Esophagus muscularis mucosa (tissue), 4 donors: Measurements from ENCODE around the gene FRRS1. TPM values are rescaled to one million over a fixed set of nuclear protein-coding genes. Genes with fewer than 3 reads are reported as not detected.

Source experiments
- DNase-seq: peaks from one replicate; pipeline ENCODE4 v3.0.0-alpha.2; 2017; ENCODE audit errors: extremely low spot score
- H3K27ac ChIP-seq, 4 donors: fragments of 200-600 bp; sonication (generic); replicated peaks in 1 of 4; 1 replicate in 3 of 4; 2 replicates in 1 of 4; pipeline ENCODE4 v1.5.1; 2016 to 2019; ENCODE audit warnings: mild to moderate bottlenecking in 1 of 4
- H3K27me3 ChIP-seq, 4 donors: fragments of 200-600 bp; sonication (generic); one replicate each; pipeline versions ENCODE4 v1.5.1 to v1.6.0; 2016 to 2019
- H3K36me3 ChIP-seq, 4 donors: fragments of 200-600 bp; sonication (generic); one replicate each; pipeline ENCODE4 v1.5.1; 2016 to 2019
- H3K4me1 ChIP-seq, 4 donors: fragments of 200-600 bp; sonication (generic); one replicate each; pipeline ENCODE4 v1.5.1; 2016 to 2019
- H3K4me3 ChIP-seq, 4 donors: fragments of 200-600 bp; sonication (generic); 1 replicate in 2 of 4; 2 replicates in 2 of 4; pipeline ENCODE4 v1.5.1; 2016 to 2019; ENCODE audit warnings: mild to moderate bottlenecking in 4 of 4, moderate library complexity in 1 of 4
- H3K9me3 ChIP-seq, 4 donors: fragments of 200-600 bp; sonication (generic); 1 replicate in 3 of 4; 2 replicates in 1 of 4; pipeline ENCODE4 v1.5.1; 2016 to 2019
- CTCF ChIP-seq, 3 experiments: fragments of 200-600 bp in 2 of 3; fragments of 450-650 bp in 1 of 3; sonication (generic) in 2 of 3; IDR thresholded peaks; one replicate each; pipeline ENCODE4 v1.5.1; 2017 to 2019; ENCODE audit warnings: antibody characterized with exemption in 3 of 3, mild to moderate bottlenecking in 2 of 3, moderate library complexity in 1 of 3
- EP300 ChIP-seq: sonication (generic); formaldehyde crosslinking; IDR thresholded peaks from one replicate; pipeline ENCODE4 v1.6.1; 2017; ENCODE audit warnings: antibody characterized with exemption
- POLR2A ChIP-seq: fragments of 450-650 bp; IDR thresholded peaks from one replicate; pipeline ENCODE4 v1.6.1; 2017; ENCODE audit warnings: antibody characterized with exemption, moderate library complexity, mild to moderate bottlenecking, low read depth
- POLR2AphosphoS5 ChIP-seq, 2 donors: sonication (generic); formaldehyde crosslinking; IDR thresholded peaks; one replicate each; pipeline ENCODE4 v1.6.1; 2017; ENCODE audit warnings: antibody characterized with exemption in 2 of 2
- WGBS: methylation state at CpG from one replicate; pipeline ENCODE4 v1.1.5; 2018; 5-methylcytosine and 5-hydroxymethylcytosine counted together
- intact Hi-C: fragments of 100-400 bp; cut with DNase I; formaldehyde crosslinking; loops from one replicate; pipeline ENCODE4 v1.15.1; 2023
- total RNA-seq, 4 donors: library from RNA; depleted of rRNA; stranded (reverse); fragments of >200 nt; gene quantifications; one replicate each; pipeline versions ENCODE4 v1.1.0 to v1.2.1, GENCODE V29; 2016

FRRS1 gene
- total RNA-seq, 4 donors from 2014 or later = 3.0 to 5.0 (median 3.2) TPM

DNA sequence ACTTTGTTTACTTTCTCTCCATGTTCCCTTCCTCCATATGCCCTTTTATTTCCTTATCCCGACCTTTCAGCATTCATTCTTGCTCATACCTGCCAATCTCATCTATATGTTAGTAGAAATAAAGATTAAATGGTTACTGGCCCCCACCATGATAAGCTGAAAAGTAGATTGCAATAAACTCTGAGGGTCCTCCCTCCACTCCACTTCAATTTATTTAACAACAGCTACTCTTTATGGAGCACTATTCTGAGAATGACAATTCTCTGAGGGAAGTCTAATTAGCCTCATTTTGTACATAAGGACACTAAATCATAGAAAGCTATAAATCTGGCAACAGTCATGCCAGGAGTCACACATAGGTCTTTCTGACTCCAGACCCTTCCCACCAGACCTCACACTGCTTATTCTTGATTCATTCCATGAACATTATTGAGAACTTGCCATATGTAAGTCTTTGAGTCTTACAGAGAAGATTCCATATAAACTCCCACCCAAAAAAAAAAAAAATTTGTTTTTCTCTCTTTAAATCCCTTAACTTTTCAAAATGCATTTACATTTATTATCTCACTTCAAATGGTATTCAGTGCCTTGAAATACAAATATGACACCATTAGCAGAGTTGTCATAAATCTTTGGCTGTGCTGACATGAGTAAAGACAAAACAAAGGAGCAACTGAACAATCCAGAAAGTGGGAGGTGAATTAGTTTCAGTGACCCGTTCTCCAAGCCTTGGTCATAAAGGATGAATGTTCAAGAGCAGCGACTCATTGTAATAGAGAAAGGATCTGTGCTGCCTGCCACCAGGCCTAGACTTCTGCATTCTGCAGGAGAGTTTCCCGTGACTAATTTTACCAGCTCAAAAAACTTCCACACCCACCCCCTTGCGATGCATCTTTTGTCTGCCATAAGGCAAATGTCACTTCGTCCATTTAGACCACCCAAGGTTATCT, 92.0 kb downstream of the FRRS1 start:
- 82% methylated on average over 6 of the region's 6 CpGs for WGBS
- peaks cover 38 to 77% (median 41%) of the 10 kb centered on the region in 4 donors for H3K4me1 ChIP-seq
- no peaks in the 10 kb centered on the region for H3K9me3 ChIP-seq
- H3K27me3 ChIP-seq = no peaks in the 10 kb centered on the region
- no peak overlapping the region for H3K4me3 ChIP-seq
- peaks cover 0 to 94% (median 10%) of the 10 kb centered on the region in 4 donors for H3K36me3 ChIP-seq
- peak overlapping the region in 1 of 4 donors; percentile 1 for H3K27ac ChIP-seq
- no peak for DNase-seq
- intact Hi-C loops = no loop called here
- TF ChIP-seq CTCF (IDR thresholded peaks at IDR 0.05) = no peak

DNA sequence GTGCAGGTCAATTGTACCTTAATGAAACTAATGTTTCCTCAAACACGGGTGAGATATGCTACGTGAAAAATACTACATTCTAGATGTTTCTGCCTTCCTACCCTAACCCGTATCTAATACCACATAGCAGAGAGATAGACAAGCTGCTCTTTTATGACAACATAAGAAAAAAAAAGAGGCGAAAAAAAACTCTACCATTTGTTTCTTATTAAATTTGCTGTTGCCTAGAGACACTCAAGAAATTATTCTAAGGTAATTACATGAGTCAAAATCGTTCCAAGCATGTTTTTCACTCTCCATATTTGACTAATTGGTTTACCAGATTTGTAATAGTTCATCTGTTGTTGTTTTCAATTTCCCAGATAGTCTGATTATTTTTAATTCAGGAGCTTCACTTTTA, 93.1 kb downstream of the FRRS1 start:
- no peak for TF ChIP-seq POLR2AphosphoS5 (IDR thresholded peaks at IDR 0.05)
- no peak for TF ChIP-seq CTCF (IDR thresholded peaks at IDR 0.05)
- H3K4me1 ChIP-seq = peaks cover 38 to 68% (median 41%) of the 10 kb centered on the region in 4 donors
- H3K27me3 ChIP-seq = no peaks in the 10 kb centered on the region
- H3K36me3 ChIP-seq = peaks cover 0 to 92% (median 11%) of the 10 kb centered on the region in 4 donors
- intact Hi-C loops = no loop called here
- DNase-seq = no peak
- no peaks in the 10 kb centered on the region for H3K9me3 ChIP-seq
- H3K27ac ChIP-seq = peak overlapping the region in 1 of 4 donors; percentile 1
- H3K4me3 ChIP-seq = no peak overlapping the region
- WGBS = 81% methylated on average over 4 of the region's 5 CpGs

GRCh38 chr1:99672530-99673213, 93.8 kb downstream of the FRRS1 start:
- H3K9me3 ChIP-seq = no peaks in the 10 kb centered on the region
- H3K27me3 ChIP-seq = no peaks in the 10 kb centered on the region
- H3K27ac ChIP-seq = peak overlapping the region in 3 of 4 donors; percentile 4 to 42 (median 23)
- no peak overlapping the region for H3K4me3 ChIP-seq
- WGBS = 41% methylated on average over 6 of the region's 6 CpGs
- peaks cover 38 to 67% (median 41%) of the 10 kb centered on the region in 4 donors for H3K4me1 ChIP-seq
- DNase-seq = no peak
- TF ChIP-seq POLR2AphosphoS5 (IDR thresholded peaks at IDR 0.05) = peak in 1 of 2 donors; percentile 27
- no peak for TF ChIP-seq EP300
- intact Hi-C loops = no loop called here
- H3K36me3 ChIP-seq = peaks cover 0 to 92% (median 12%) of the 10 kb centered on the region in 4 donors

DNA sequence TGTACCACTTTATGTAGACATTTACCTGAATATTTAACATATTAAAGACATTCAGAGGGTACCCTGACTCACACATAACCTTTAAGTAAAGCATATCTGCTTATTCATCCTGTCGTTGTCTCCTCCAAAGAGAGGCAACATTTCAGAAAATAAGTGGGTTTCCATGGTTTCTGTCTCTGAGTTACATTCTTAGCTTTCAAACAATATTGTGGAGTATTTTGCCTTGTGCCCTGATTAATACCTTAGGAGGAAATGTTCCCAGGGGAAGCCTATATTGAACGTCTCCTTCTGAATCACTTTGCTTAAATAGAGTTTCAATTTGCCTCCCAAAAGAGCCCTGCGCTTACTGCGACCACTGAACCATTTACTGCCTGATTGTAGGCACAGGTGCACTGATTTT, 94.4 kb downstream of the FRRS1 start:
- Histone ChIP-seq H3K27me3 (no peaks in the 10 kb centered on the region), H3K4me3 (no peak overlapping the region), H3K9me3 (no peaks in the 10 kb centered on the region), H3K36me3 (peaks cover 0 to 93% (median 13%) of the 10 kb centered on the region in 4 donors), H3K27ac (peak overlapping the region in 3 of 4 donors; percentile 4 to 42 (median 23)), H3K4me1 (peaks cover 38 to 65% (median 41%) of the 10 kb centered on the region in 4 donors)
- 64% methylated on average over 4 of the region's 4 CpGs for WGBS
- no peak for DNase-seq
- TF ChIP-seq POLR2AphosphoS5 (IDR thresholded peaks at IDR 0.05) (no peak), POLR2A (no peak), EP300 (no peak), CTCF (IDR thresholded peaks at IDR 0.05) (no peak)
- intact Hi-C loops = no loop called here

GRCh38 chr1:99670583-99670982, 95.9 kb downstream of the FRRS1 start:
- H3K4me1 ChIP-seq = peaks cover 38 to 62% (median 41%) of the 10 kb centered on the region in 4 donors

More at GRCh38 chr1:99670583-99670982, 95.9 kb downstream of the FRRS1 start:
- no peaks in the 10 kb centered on the region for H3K9me3 ChIP-seq
- intact Hi-C loops = no loop called here
- H3K27me3 ChIP-seq = no peaks in the 10 kb centered on the region
- H3K4me3 ChIP-seq = no peak overlapping the region
- WGBS = 67% methylated on average over 1 of the region's 1 CpG
- peak overlapping the region in 2 of 4 donors; percentile 17 to 20 for H3K27ac ChIP-seq
- TF ChIP-seq CTCF (IDR thresholded peaks at IDR 0.05) (no peak), POLR2AphosphoS5 (IDR thresholded peaks at IDR 0.05) (no peak)
- peaks cover 0 to 81% (median 13%) of the 10 kb centered on the region in 4 donors for H3K36me3 ChIP-seq
- no peak for DNase-seq
